GM18511 (cell line): ENCODE data around the gene CLCC1.
"Not testable (repeated sequence)": the region's sequence is repeated elsewhere in the genome, so short reads cannot be mapped to it uniquely, and the experiment has no call there.

Experiments
- ATAC-seq: cut with Tn5 transposase; IDR thresholded peaks from one replicate; pipeline ENCODE4 v1.9.1; 2021; ENCODE audit warnings: mild to moderate bottlenecking, moderate library complexity; ENCODE audit not compliant: unreplicated experiment

Gene CLCC1

GRCh38 chr1:108963052-108963686, at the start of gene CLCC1:
Gene CLCC1 (minus strand): TSS chr1:108963484. CDS start chr1:108950437, 13,047 bp downstream.
- peak; percentile 94 for ATAC-seq

- no peak for ATAC-seq
Measured at GRCh38 chr1:109011335-109011734, 48.1 kb upstream of the CLCC1 start.

- ATAC-seq, result not testable (repeated sequence)
Measured at GRCh38 chr1:108996622-108997021, 33.3 kb upstream of the CLCC1 start.

- ATAC-seq, result no peak
Measured at GRCh38 chr1:108983114-108983513, 19.8 kb upstream of the CLCC1 start.

- no peak for ATAC-seq
Measured at GRCh38 chr1:108976658-108977057, 13.4 kb upstream of the CLCC1 start.

GRCh38 chr1:108972951-108973350, 9.7 kb upstream of the CLCC1 start:
- no peak for ATAC-seq

GRCh38 chr1:108969346-108969745, 6.1 kb upstream of the CLCC1 start:
- no peak for ATAC-seq

GRCh38 chr1:108962681-108963051, 618 bp downstream of the CLCC1 start:
- peak; percentile 41 for ATAC-seq

GRCh38 chr1:108961752-108962486, 1.4 kb downstream of the CLCC1 start:
- ATAC-seq, result no peak

GRCh38 chr1:108961198-108961597, 2.1 kb downstream of the CLCC1 start:
- ATAC-seq, result no peak

- ATAC-seq, result no peak
Measured at GRCh38 chr1:108960719-108961118, 2.6 kb downstream of the CLCC1 start.

GRCh38 chr1:108957888-108958287, 5.4 kb downstream of the CLCC1 start:
- ATAC-seq, result no peak

GRCh38 chr1:108955881-108956280, 7.4 kb downstream of the CLCC1 start:
- ATAC-seq, result no peak

- no peak for ATAC-seq
Measured at GRCh38 chr1:108955111-108955510, 8.2 kb downstream of the CLCC1 start.

GRCh38 chr1:108953452-108953851, 9.8 kb downstream of the CLCC1 start:
- ATAC-seq, result no peak

GRCh38 chr1:108951242-108951641, 12.0 kb downstream of the CLCC1 start:
- ATAC-seq, result no peak

- no peak for ATAC-seq
Measured at GRCh38 chr1:108949044-108949443, 14.2 kb downstream of the CLCC1 start.

GRCh38 chr1:108947871-108948525, 15.3 kb downstream of the CLCC1 start:
- no peak for ATAC-seq

- ATAC-seq, result no peak
Measured at GRCh38 chr1:108936170-108936569, 27.1 kb downstream of the CLCC1 start.

GRCh38 chr1:108933944-108934343, 29.3 kb downstream of the CLCC1 start:
- ATAC-seq, result no peak

- not testable (repeated sequence) for ATAC-seq
Measured at GRCh38 chr1:108927565-108927964, 35.7 kb downstream of the CLCC1 start.

- ATAC-seq, result no peak
Measured at GRCh38 chr1:108925920-108926319, 37.4 kb downstream of the CLCC1 start.
